IPS-18a (cell line): ENCODE results near the gene CD68.
"Not testable (repeated sequence)": the region's sequence is repeated elsewhere in the genome, so short reads cannot be mapped to it uniquely, and the experiment has no call there.

Source experiments
- H3K27ac ChIP-seq: one replicate; pipeline ENCODE4 v1.5.1; 2013; ENCODE audit warnings: low read length
- H3K27me3 ChIP-seq: one replicate; pipeline ENCODE4 v1.6.1; 2013; ENCODE audit warnings: mild to moderate bottlenecking, low read length; ENCODE audit not compliant: control insufficient read depth, insufficient read depth
- H3K36me3 ChIP-seq: one replicate; pipeline ENCODE4 v1.6.1; 2013; ENCODE audit warnings: low read depth, low read length; ENCODE audit not compliant: control insufficient read depth
- H3K4me1 ChIP-seq: one replicate; pipeline ENCODE4 v1.6.1; 2013; ENCODE audit warnings: low read depth, low read length; ENCODE audit not compliant: control insufficient read depth
- H3K4me3 ChIP-seq: one replicate; pipeline ENCODE4 v1.5.1; 2013; ENCODE audit warnings: low read length
- H3K9ac ChIP-seq: one replicate; pipeline ENCODE4 v1.6.1; 2013; ENCODE audit warnings: mild to moderate bottlenecking, low read length, moderate library complexity
- H3K9me3 ChIP-seq: one replicate; pipeline ENCODE4 v1.6.1; 2013; ENCODE audit warnings: low read depth, low read length; ENCODE audit not compliant: control insufficient read depth

Gene CD68

GRCh38 chr17:7588553-7589203 lies 9.2 kb downstream of the CD68 start:
- no peak overlapping the region for H3K27ac ChIP-seq

GRCh38 chr17:7589204-7589868 lies 9.9 kb downstream of the CD68 start:
- Histone ChIP-seq H3K4me1 (peaks cover 17% of the 10 kb centered on the region), H3K9me3 (no peaks in the 10 kb centered on the region), H3K4me3 (peak overlapping the region; percentile 40), H3K27me3 (no peaks in the 10 kb centered on the region), H3K36me3 (peaks cover 40% of the 10 kb centered on the region), H3K9ac (no peak overlapping the region), H3K27ac (no peak overlapping the region)

More at GRCh38 chr17:7588553-7589203, 9.2 kb downstream of the CD68 start:
- Histone ChIP-seq H3K36me3 (peaks cover 33% of the 10 kb centered on the region), H3K4me1 (peaks cover 17% of the 10 kb centered on the region), H3K9me3 (no peaks in the 10 kb centered on the region), H3K9ac (no peak overlapping the region), H3K27me3 (no peaks in the 10 kb centered on the region), H3K4me3 (peak overlapping the region; percentile 22)

GRCh38 chr17:7589891-7590691 lies 10.7 kb downstream of the CD68 start, which contains the start of gene SOX15:
Gene SOX15 (minus strand): TSS chr17:7590094. CDS start chr17:7589676, 418 bp downstream.
- H3K9me3 ChIP-seq, result no peaks in the 10 kb centered on the region
- H3K9ac ChIP-seq, result peak within 1 kb of the TSS; percentile 41
- peak within 1 kb of the TSS; percentile 40 for H3K4me3 ChIP-seq
- no peaks in the 10 kb centered on the region for H3K27me3 ChIP-seq
- peaks cover 17% of the 10 kb centered on the region for H3K4me1 ChIP-seq
- H3K27ac ChIP-seq, result peak within 1 kb of the TSS; percentile 38
- peaks cover 47% of the 10 kb centered on the region for H3K36me3 ChIP-seq

GRCh38 chr17:7590743-7591142 lies 11.3 kb downstream of the CD68 start:
- H3K27me3 ChIP-seq, result no peaks in the 10 kb centered on the region
- peaks cover 53% of the 10 kb centered on the region for H3K36me3 ChIP-seq
- H3K4me1 ChIP-seq, result peaks cover 17% of the 10 kb centered on the region
- H3K9ac ChIP-seq, result peak overlapping the region; percentile 41
- peak overlapping the region; percentile 38 for H3K27ac ChIP-seq
- peak overlapping the region; percentile 3 for H3K4me3 ChIP-seq
- no peaks in the 10 kb centered on the region for H3K9me3 ChIP-seq

- Histone ChIP-seq H3K4me3 (no peak overlapping the region), H3K27me3 (no peaks in the 10 kb centered on the region), H3K9me3 (no peaks in the 10 kb centered on the region), H3K36me3 (peaks cover 61% of the 10 kb centered on the region), H3K27ac (no peak overlapping the region), H3K9ac (no peak overlapping the region), H3K4me1 (peaks cover 17% of the 10 kb centered on the region)
Measured at GRCh38 chr17:7591596-7591995, 12.2 kb downstream of the CD68 start.

- no peaks in the 10 kb centered on the region for H3K9me3 ChIP-seq
- no peaks in the 10 kb centered on the region for H3K27me3 ChIP-seq
- H3K9ac ChIP-seq, result no peak overlapping the region
- no peak overlapping the region for H3K4me3 ChIP-seq
- peaks cover 17% of the 10 kb centered on the region for H3K4me1 ChIP-seq
- peaks cover 63% of the 10 kb centered on the region for H3K36me3 ChIP-seq
- H3K27ac ChIP-seq, result no peak overlapping the region
Measured at GRCh38 chr17:7592422-7593021, 13.1 kb downstream of the CD68 start.

GRCh38 chr17:7593296-7593695 lies 13.9 kb downstream of the CD68 start:
- Histone ChIP-seq H3K4me3 (no peak overlapping the region), H3K4me1 (peaks cover 17% of the 10 kb centered on the region), H3K36me3 (peaks cover 58% of the 10 kb centered on the region), H3K9ac (no peak overlapping the region), H3K9me3 (no peaks in the 10 kb centered on the region), H3K27ac (no peak overlapping the region), H3K27me3 (no peaks in the 10 kb centered on the region)

- H3K9ac ChIP-seq, H3K27me3 ChIP-seq, H3K4me1 ChIP-seq, H3K4me3 ChIP-seq, H3K9me3 ChIP-seq, H3K27ac ChIP-seq: not testable (repeated sequence)
- peaks cover 80% of the 10 kb centered on the region for H3K36me3 ChIP-seq
Measured at GRCh38 chr17:7597561-7597960, 18.1 kb downstream of the CD68 start.

- H3K27ac ChIP-seq, result no peak overlapping the region
- no peak overlapping the region for H3K9ac ChIP-seq
- peaks cover 37% of the 10 kb centered on the region for H3K36me3 ChIP-seq
- H3K4me3 ChIP-seq, result no peak overlapping the region
- H3K4me1 ChIP-seq, result no peaks in the 10 kb centered on the region
- H3K9me3 ChIP-seq, result no peaks in the 10 kb centered on the region
- H3K27me3 ChIP-seq, result no peaks in the 10 kb centered on the region
Measured at GRCh38 chr17:7606280-7606679, 26.8 kb downstream of the CD68 start.

GRCh38 chr17:7610641-7611040 lies 31.2 kb downstream of the CD68 start:
- H3K36me3 ChIP-seq, result peaks cover 10% of the 10 kb centered on the region
- no peak overlapping the region for H3K9ac ChIP-seq
- H3K4me3 ChIP-seq, result no peak overlapping the region
- no peaks in the 10 kb centered on the region for H3K27me3 ChIP-seq
- H3K9me3 ChIP-seq, result no peaks in the 10 kb centered on the region
- no peak overlapping the region for H3K27ac ChIP-seq
- peaks cover 18% of the 10 kb centered on the region for H3K4me1 ChIP-seq

- H3K4me3 ChIP-seq, result no peak overlapping the region
- no peak overlapping the region for H3K27ac ChIP-seq
- peaks cover 18% of the 10 kb centered on the region for H3K4me1 ChIP-seq
- H3K9ac ChIP-seq, result no peak overlapping the region
- H3K36me3 ChIP-seq, result peaks cover 6% of the 10 kb centered on the region
- H3K9me3 ChIP-seq, result no peaks in the 10 kb centered on the region
- no peaks in the 10 kb centered on the region for H3K27me3 ChIP-seq
Measured at GRCh38 chr17:7611635-7612293, 32.3 kb downstream of the CD68 start.
